Measurements from ENCODE around the gene SNAI1.
"Not testable (repeated sequence)": the region's sequence is repeated elsewhere in the genome, so short reads cannot be mapped to it uniquely, and the experiment has no call there.

- not testable (repeated sequence) for TF ChIP-seq ESRRG (CRISPR knock-in tag; IDR thresholded peaks at IDR 0.05); CSRNP3 (CRISPR knock-in tag; IDR thresholded peaks at IDR 0.05); OSR1 (CRISPR knock-in tag; IDR thresholded peaks at IDR 0.05); CREB5 (CRISPR knock-in tag; IDR thresholded peaks at IDR 0.05; ENCODE audit: low read depth); ZNF70 (CRISPR knock-in tag; IDR thresholded peaks at IDR 0.05); ZFP30 (CRISPR knock-in tag; IDR thresholded peaks at IDR 0.05); POU6F1 (CRISPR knock-in tag; IDR thresholded peaks at IDR 0.05; ENCODE audit: borderline replicate concordance, low read depth); PATZ1 (CRISPR knock-in tag; IDR thresholded peaks at IDR 0.05; ENCODE audit: borderline replicate concordance); ZFP3 (CRISPR knock-in tag; IDR thresholded peaks at IDR 0.05); ARNTL (CRISPR knock-in tag; IDR thresholded peaks at IDR 0.05; ENCODE audit: borderline replicate concordance, low read depth)
These were observed 17.9 kb downstream of the SNAI1 start for GRCh38 chr20:50000548-50001222.
